ENCODE results near the gene PLD5. TPM values are rescaled to one million over a fixed set of nuclear protein-coding genes. Genes with fewer than 3 reads are reported as not detected.
A peak's percentile ranks its signal among the peaks of the same experiment; 100 is the strongest.
"Not testable (repeated sequence)": the region's sequence is repeated elsewhere in the genome, so short reads cannot be mapped to it uniquely, and the experiment has no call there.

PLD5 gene
- total RNA-seq, 1 donor from 2014 or later = 1.0 TPM

GRCh38 chr1:242212401-242212800 lies 312.1 kb downstream of the PLD5 start:
- peaks cover 10% of the 10 kb centered on the region for H3K9me3 Mint-ChIP-seq (ENCODE audit: low read depth)
- peaks cover 50% of the 10 kb centered on the region for H3K4me1 Mint-ChIP-seq (ENCODE audit: low read depth)
- no peak overlapping the region for H3K4me3 Mint-ChIP-seq (ENCODE audit: low read depth)
- peaks cover 11% of the 10 kb centered on the region for H3K27me3 Mint-ChIP-seq
- no peak overlapping the region for H3K27ac Mint-ChIP-seq
- peaks cover 8% of the 10 kb centered on the region for H3K36me3 Mint-ChIP-seq (ENCODE audit: insufficient read depth)
- DNase-seq (ENCODE audit: low spot score, unreplicated experiment) = no peak
- no peak for TF ChIP-seq CTCF (IDR thresholded peaks at IDR 0.05; ENCODE audit: unreplicated experiment)

GRCh38 chr1:242211254-242212022 lies 313.1 kb downstream of the PLD5 start:
- H3K9me3 Mint-ChIP-seq (ENCODE audit: low read depth) = peaks cover 9% of the 10 kb centered on the region
- H3K27me3 Mint-ChIP-seq = peaks cover 15% of the 10 kb centered on the region
- peaks cover 50% of the 10 kb centered on the region for H3K4me1 Mint-ChIP-seq (ENCODE audit: low read depth)
- H3K36me3 Mint-ChIP-seq (ENCODE audit: insufficient read depth) = peaks cover 4% of the 10 kb centered on the region
- DNase-seq (ENCODE audit: low spot score, unreplicated experiment) = no peak
- H3K4me3 Mint-ChIP-seq (ENCODE audit: low read depth) = peak overlapping the region; percentile 38
- H3K27ac Mint-ChIP-seq = peak overlapping the region; percentile 78
- TF ChIP-seq CTCF (IDR thresholded peaks at IDR 0.05; ENCODE audit: unreplicated experiment) = no peak

- H3K27me3 Mint-ChIP-seq = peaks cover 15% of the 10 kb centered on the region
- not testable (repeated sequence) for H3K27ac Mint-ChIP-seq; DNase-seq (ENCODE audit: low spot score, unreplicated experiment); H3K36me3 Mint-ChIP-seq (ENCODE audit: insufficient read depth); H3K9me3 Mint-ChIP-seq (ENCODE audit: low read depth); H3K4me3 Mint-ChIP-seq (ENCODE audit: low read depth)
- peaks cover 56% of the 10 kb centered on the region for H3K4me1 Mint-ChIP-seq (ENCODE audit: low read depth)
Measured at GRCh38 chr1:242210316-242210715, 314.2 kb downstream of the PLD5 start.

GRCh38 chr1:242209063-242209462 lies 315.4 kb downstream of the PLD5 start:
- TF ChIP-seq CTCF (IDR thresholded peaks at IDR 0.05; ENCODE audit: unreplicated experiment) = no peak
- no peak for DNase-seq (ENCODE audit: low spot score, unreplicated experiment)
- H3K27ac Mint-ChIP-seq = no peak overlapping the region
- no peak overlapping the region for H3K4me3 Mint-ChIP-seq (ENCODE audit: low read depth)
- H3K27me3 Mint-ChIP-seq = peaks cover 15% of the 10 kb centered on the region
- H3K36me3 Mint-ChIP-seq (ENCODE audit: insufficient read depth) = no peaks in the 10 kb centered on the region
- peaks cover 3% of the 10 kb centered on the region for H3K9me3 Mint-ChIP-seq (ENCODE audit: low read depth)
- peaks cover 60% of the 10 kb centered on the region for H3K4me1 Mint-ChIP-seq (ENCODE audit: low read depth)

GRCh38 chr1:242208021-242208420 lies 316.5 kb downstream of the PLD5 start:
- Mint-ChIP-seq H3K4me3 (ENCODE audit: low read depth) (no peak overlapping the region), H3K27me3 (peaks cover 15% of the 10 kb centered on the region), H3K9me3 (ENCODE audit: low read depth) (no peaks in the 10 kb centered on the region), H3K4me1 (ENCODE audit: low read depth) (peaks cover 49% of the 10 kb centered on the region), H3K36me3 (ENCODE audit: insufficient read depth) (no peaks in the 10 kb centered on the region), H3K27ac (no peak overlapping the region)
- no peak for TF ChIP-seq CTCF (IDR thresholded peaks at IDR 0.05; ENCODE audit: unreplicated experiment)
- no peak for DNase-seq (ENCODE audit: low spot score, unreplicated experiment)

GRCh38 chr1:242206994-242207393 lies 317.5 kb downstream of the PLD5 start:
- H3K4me1 Mint-ChIP-seq (ENCODE audit: low read depth) = peaks cover 40% of the 10 kb centered on the region
- no peaks in the 10 kb centered on the region for H3K36me3 Mint-ChIP-seq (ENCODE audit: insufficient read depth)

More at GRCh38 chr1:242206994-242207393, 317.5 kb downstream of the PLD5 start:
- no peaks in the 10 kb centered on the region for H3K9me3 Mint-ChIP-seq (ENCODE audit: low read depth)
- no peak for DNase-seq (ENCODE audit: low spot score, unreplicated experiment)
- H3K27ac Mint-ChIP-seq = no peak overlapping the region
- no peak for TF ChIP-seq CTCF (IDR thresholded peaks at IDR 0.05; ENCODE audit: unreplicated experiment)
- H3K27me3 Mint-ChIP-seq = peaks cover 15% of the 10 kb centered on the region
- H3K4me3 Mint-ChIP-seq (ENCODE audit: low read depth) = no peak overlapping the region

Measured in progenitor cell of endocrine pancreas (in vitro differentiated cells).